PFSK-1 (cell line): ENCODE data around the gene GNS.

Experiments
- FOXP2 ChIP-seq: optimal IDR thresholded peaks from 2 replicates; pipeline ENCODE3; 2011; ENCODE audit warnings: borderline replicate concordance, control low read depth, inconsistent platforms; ENCODE audit not compliant: insufficient read depth; ENCODE audit errors: extremely low read length, extremely low read depth
- POLR2AphosphoS5 ChIP-seq: IDR thresholded peaks from 2 replicates; pipeline ENCODE4 v1.6.1; 2012; ENCODE audit warnings: low read depth, mild to moderate bottlenecking, control low read depth, low read length, moderate library complexity
- REST ChIP-seq, 2 experiments: IDR thresholded peaks; 2 replicates each; pipeline versions ENCODE4 v1.6.1 to v1.8.0; 2011 to 2012; ENCODE audit warnings: low read depth in 2 of 2, low read length in 2 of 2, control low read depth in 1 of 2, inconsistent platforms in 1 of 2, mild to moderate bottlenecking in 1 of 2, moderate library complexity in 1 of 2; ENCODE audit not compliant: insufficient read depth in 1 of 2
- SIN3A ChIP-seq: IDR thresholded peaks from 2 replicates; pipeline ENCODE4 v1.6.1; 2012; ENCODE audit warnings: mild to moderate bottlenecking, low read length, moderate library complexity, borderline replicate concordance; ENCODE audit not compliant: insufficient read depth
- TAF1 ChIP-seq: IDR thresholded peaks from 2 replicates; pipeline ENCODE4 v1.6.1; 2012; ENCODE audit warnings: low read length, control low read depth, borderline replicate concordance; ENCODE audit not compliant: insufficient read depth

Gene GNS

GRCh38 chr12:64733857-64734256 is 25.3 kb downstream of the GNS start:
- TF ChIP-seq REST (IDR thresholded peaks at IDR 0.05; ENCODE audit: insufficient read depth in 1 of 2, low read depth in 2 of 2, low read length in 2 of 2) (no peak), POLR2AphosphoS5 (no peak), FOXP2 (no peak), TAF1 (no peak), SIN3A (no peak)

GRCh38 chr12:64731683-64732082 is 27.5 kb downstream of the GNS start:
- TF ChIP-seq REST (IDR thresholded peaks at IDR 0.05; ENCODE audit: insufficient read depth in 1 of 2, low read depth in 2 of 2, low read length in 2 of 2) (no peak), FOXP2 (no peak), POLR2AphosphoS5 (no peak), SIN3A (no peak), TAF1 (no peak)

- TF ChIP-seq REST (IDR thresholded peaks at IDR 0.05; ENCODE audit: insufficient read depth in 1 of 2, low read depth in 2 of 2, low read length in 2 of 2) (no peak), SIN3A (no peak), POLR2AphosphoS5 (no peak), FOXP2 (no peak)
Measured at GRCh38 chr12:64730588-64730969, 28.6 kb downstream of the GNS start.

- TF ChIP-seq POLR2AphosphoS5 (no peak), FOXP2 (no peak), SIN3A (no peak), TAF1 (no peak), REST (IDR thresholded peaks at IDR 0.05; ENCODE audit: insufficient read depth in 1 of 2, low read depth in 2 of 2, low read length in 2 of 2) (no peak)
Measured at GRCh38 chr12:64729909-64730587, 29.2 kb downstream of the GNS start.
